Panc1 (cell line): ENCODE measurements around the gene GALNT9. TPM values are rescaled to one million over a fixed set of nuclear protein-coding genes. Genes with fewer than 3 reads are reported as not detected.

Source experiments
- ATAC-seq: fragments of 200-7000 bp; cut with Tn5 transposase; 2 replicates; pipeline ENCODE4 v1.9.1; 2020; ENCODE audit warnings: mild to moderate bottlenecking, moderate library complexity
- BruUV-seq: library from RNA; stranded (reverse); fragments of 400-500 nt; replicated peaks from 2 replicates; lab custom pipeline; 2021; lab: Mats Ljungman, UMichigan
- CTCF ChIA-PET: fragments of 300-600 bp; sonication (Branson Sonifier 250); formaldehyde crosslinking; loops from one replicate; lab custom pipeline; 2022; ENCODE audit warnings: antibody characterized with exemption; lab: Charles Lee
- POLR2A ChIA-PET: fragments of 300-600 bp; sonication (Branson Sonifier 250); formaldehyde crosslinking; loops from one replicate; lab custom pipeline; 2022; ENCODE audit warnings: antibody characterized with exemption; lab: Charles Lee
- DNase-seq: peaks from one replicate; pipeline ENCODE4 v3.0.0-alpha.2; 2010; ENCODE audit warnings: low read depth, low spot score
- H3K27ac ChIP-seq: 2 replicates; pipeline ENCODE4 v1.5.1; 2011; ENCODE audit warnings: mild to moderate bottlenecking, low read length, inconsistent platforms
- H3K27me3 ChIP-seq: fragments of 200-500 bp; sonication (Bioruptor generic); 2 replicates; pipeline ENCODE4 v1.6.0; 2014; ENCODE audit warnings: low read length, inconsistent platforms; ENCODE audit not compliant: control insufficient read depth, insufficient read depth
- H3K36me3 ChIP-seq: fragments of 200-500 bp; sonication (Bioruptor generic); 2 replicates; pipeline ENCODE4 v1.5.1; 2014; ENCODE audit warnings: inconsistent platforms, mild to moderate bottlenecking, low read length, moderate library complexity; ENCODE audit not compliant: control insufficient read depth, insufficient read depth
- H3K4me1 ChIP-seq: 2 replicates; pipeline ENCODE4 v1.5.1; 2011; ENCODE audit warnings: inconsistent platforms, mild to moderate bottlenecking, low read length, moderate library complexity; ENCODE audit not compliant: control insufficient read depth, insufficient read depth
- H3K4me3 ChIP-seq, 2 experiments: 2 replicates each; pipeline ENCODE4 v1.5.1; 2011 to 2012; ENCODE audit warnings: low read depth in 2 of 2, low read length in 2 of 2, mild to moderate bottlenecking in 2 of 2, inconsistent platforms in 1 of 2, moderate library complexity in 1 of 2
- H3K9me3 ChIP-seq: fragments of 200-500 bp; sonication (Bioruptor generic); 2 replicates; pipeline ENCODE4 v1.5.1; 2014; ENCODE audit warnings: low read depth, mild to moderate bottlenecking, inconsistent platforms, low read length, moderate library complexity; ENCODE audit not compliant: control insufficient read depth, insufficient read depth
- CTCF ChIP-seq: fragments of 450-650 bp; IDR thresholded peaks from 2 replicates; pipeline ENCODE4 v1.5.1; 2017; ENCODE audit warnings: mild to moderate bottlenecking
- POLR2AphosphoS5 ChIP-seq: IDR thresholded peaks from 2 replicates; pipeline ENCODE4 v1.6.1; 2012; ENCODE audit warnings: mild to moderate bottlenecking, low read depth, low read length, moderate library complexity
- REST ChIP-seq, 2 experiments: IDR thresholded peaks; 2 replicates each; pipeline ENCODE4 v1.6.1; 2011 to 2012; ENCODE audit warnings: low read depth in 2 of 2, control low read depth in 1 of 2, low read length in 1 of 2, mild to moderate bottlenecking in 1 of 2, moderate library complexity in 1 of 2; ENCODE audit not compliant: insufficient read depth in 1 of 2
- SIN3A ChIP-seq: IDR thresholded peaks from 2 replicates; pipeline ENCODE4 v1.6.1; 2012; ENCODE audit warnings: low read depth, mild to moderate bottlenecking, low read length, moderate library complexity, borderline replicate concordance; ENCODE audit not compliant: insufficient read depth
- TCF7L2 ChIP-seq: IDR thresholded peaks from 2 replicates; pipeline ENCODE4 v1.6.1; 2011; ENCODE audit warnings: mild to moderate bottlenecking, low read depth, low read length, inconsistent platforms
- in situ Hi-C: cut with HindIII; loops from 2 replicates; pipeline ENCODE4 v1.10.0; 2016; ENCODE audit warnings: low sequenced_read_pairs, low pct_unique_long_range_greater_than_20kb
- intact Hi-C: fragments of 100-400 bp; cut with micrococcal nuclease; formaldehyde crosslinking; loops from one replicate; pipeline ENCODE4 v1.10.0; 2022; ENCODE audit not compliant: unreplicated experiment
- total RNA-seq: library from RNA; stranded (reverse); gene quantifications from one replicate; pipeline ENCODE4 v1.2.1, GENCODE V29; 2021; ENCODE audit not compliant: unreplicated experiment

The GALNT9 gene
- total RNA-seq, 1 experiment from 2014 or later = 0.33 TPM

- H3K27me3 ChIP-seq = no peaks in the 10 kb centered on the region
- no peak overlapping the region for H3K4me3 ChIP-seq
- no peaks in the 10 kb centered on the region for H3K36me3 ChIP-seq
- CTCF ChIA-PET = interaction anchor here (0.8 to 1.3 kb wide), 2 partner anchors 257 to 261 kb away, joined by 3 to 13 read pairs; no protein-coding TSS in a partner anchor
- TF ChIP-seq CTCF (peak; percentile 98), REST (IDR thresholded peaks at IDR 0.05; ENCODE audit: insufficient read depth in 1 of 2, low read depth in 2 of 2, low read length in 1 of 2) (no peak), POLR2AphosphoS5 (0 out of 2 replicates have a peak, but pooled peaks have one; percentile 23), TCF7L2 (no peak)
- in situ Hi-C loops (no loop called here), intact Hi-C loops (loop anchor here (10.0 kb wide), 2 partner anchors 61 to 251 kb away; no protein-coding TSS in a partner anchor)
- H3K9me3 ChIP-seq = no peaks in the 10 kb centered on the region
- POLR2A ChIA-PET = no interaction called here
- no peak overlapping the region for H3K27ac ChIP-seq
- H3K4me1 ChIP-seq = no peaks in the 10 kb centered on the region
- no peak for DNase-seq
- peak; percentile 96 for ATAC-seq
- no TSS peak for BruUV-seq
These were observed 175.7 kb downstream of the GALNT9 start for GRCh38 chr12:132153501-132154340.

- Histone ChIP-seq H3K4me3 (no peak overlapping the region), H3K9me3 (no peaks in the 10 kb centered on the region), H3K36me3 (no peaks in the 10 kb centered on the region), H3K27me3 (no peaks in the 10 kb centered on the region), H3K4me1 (no peaks in the 10 kb centered on the region), H3K27ac (no peak overlapping the region)
- in situ Hi-C loops = no loop called here
- DNase-seq = no peak
- POLR2A ChIA-PET = no interaction called here
- intact Hi-C loops = loop anchor here (10.0 kb wide), 2 partner anchors 62 to 252 kb away; no protein-coding TSS in a partner anchor
- ATAC-seq = no peak
- no peak for TF ChIP-seq TCF7L2
- no TSS peak for BruUV-seq
- CTCF ChIA-PET = interaction anchor here (1.3 kb wide), 1 partner anchor 261 kb away, joined by 13 read pairs; no protein-coding TSS in a partner anchor
These were observed 176.4 kb downstream of the GALNT9 start for GRCh38 chr12:132152953-132153352.

- in situ Hi-C loops = no loop called here
- ATAC-seq = no peak
- no peak overlapping the region for H3K27ac ChIP-seq
- no TSS peak for BruUV-seq
- no peaks in the 10 kb centered on the region for H3K4me1 ChIP-seq
- TF ChIP-seq CTCF = no peak
- TF ChIP-seq SIN3A = no peak
- TF ChIP-seq POLR2AphosphoS5 = no peak
- no peak for TF ChIP-seq TCF7L2
- no peak for TF ChIP-seq REST (IDR thresholded peaks at IDR 0.05; ENCODE audit: insufficient read depth in 1 of 2, low read depth in 2 of 2, low read length in 1 of 2)
- intact Hi-C loops = loop anchor here (10.0 kb wide), 2 partner anchors 62 to 252 kb away; no protein-coding TSS in a partner anchor
- no peaks in the 10 kb centered on the region for H3K36me3 ChIP-seq
- ChIA-PET CTCF (no interaction called here), POLR2A (no interaction called here)
- no peak for DNase-seq
- H3K4me3 ChIP-seq = no peak overlapping the region
- H3K27me3 ChIP-seq = no peaks in the 10 kb centered on the region
- no peaks in the 10 kb centered on the region for H3K9me3 ChIP-seq
These were observed 177.0 kb downstream of the GALNT9 start for GRCh38 chr12:132152411-132152821.
